Sigmoid colon (tissue), 4 donors: ENCODE data around the gene SPIN1.

Experiments
- POLR2A ChIP-seq, 2 donors: fragments of 450-650 bp; IDR thresholded peaks; one replicate each; pipeline ENCODE4 v1.6.1; 2016; ENCODE audit warnings: antibody characterized with exemption in 2 of 2, mild to moderate bottlenecking in 2 of 2, moderate library complexity in 2 of 2
- POLR2AphosphoS5 ChIP-seq, 4 donors: sonication (generic); formaldehyde crosslinking; IDR thresholded peaks; one replicate each; pipeline ENCODE4 v1.6.1; 2017; ENCODE audit warnings: antibody characterized with exemption in 4 of 4
- TF ChIP-seq, protein P1 (sequence below), 4 experiments: fragments of 450-650 bp in 3 of 4; fragments of 200-600 bp in 1 of 4; IDR thresholded peaks; one replicate each; pipeline ENCODE4 v1.5.1; 2016 to 2019; ENCODE audit warnings: antibody characterized with exemption in 4 of 4, mild to moderate bottlenecking in 3 of 4, moderate library complexity in 2 of 4

DNA sequence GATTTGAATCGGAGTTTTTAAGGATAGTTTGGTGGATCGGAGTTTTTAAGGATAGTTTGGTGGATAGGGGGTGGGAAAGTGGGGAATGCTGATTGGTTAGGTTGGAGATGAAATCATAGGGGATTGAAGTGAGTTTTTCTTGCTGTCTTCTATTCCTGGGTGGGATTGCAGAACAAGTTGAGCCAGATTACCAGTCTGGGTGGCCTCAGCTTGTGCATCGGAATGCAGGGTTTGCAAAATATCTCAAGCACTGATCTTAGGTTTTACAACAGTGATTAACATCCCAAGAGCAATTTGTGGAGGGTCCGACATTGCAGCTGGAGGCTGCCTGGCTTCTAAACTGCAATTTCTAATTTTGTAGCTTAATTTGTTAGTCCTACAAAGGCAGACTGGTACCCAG lies 123.7 kb downstream of the SPIN1 start:
- TF ChIP-seq, protein P1, sequence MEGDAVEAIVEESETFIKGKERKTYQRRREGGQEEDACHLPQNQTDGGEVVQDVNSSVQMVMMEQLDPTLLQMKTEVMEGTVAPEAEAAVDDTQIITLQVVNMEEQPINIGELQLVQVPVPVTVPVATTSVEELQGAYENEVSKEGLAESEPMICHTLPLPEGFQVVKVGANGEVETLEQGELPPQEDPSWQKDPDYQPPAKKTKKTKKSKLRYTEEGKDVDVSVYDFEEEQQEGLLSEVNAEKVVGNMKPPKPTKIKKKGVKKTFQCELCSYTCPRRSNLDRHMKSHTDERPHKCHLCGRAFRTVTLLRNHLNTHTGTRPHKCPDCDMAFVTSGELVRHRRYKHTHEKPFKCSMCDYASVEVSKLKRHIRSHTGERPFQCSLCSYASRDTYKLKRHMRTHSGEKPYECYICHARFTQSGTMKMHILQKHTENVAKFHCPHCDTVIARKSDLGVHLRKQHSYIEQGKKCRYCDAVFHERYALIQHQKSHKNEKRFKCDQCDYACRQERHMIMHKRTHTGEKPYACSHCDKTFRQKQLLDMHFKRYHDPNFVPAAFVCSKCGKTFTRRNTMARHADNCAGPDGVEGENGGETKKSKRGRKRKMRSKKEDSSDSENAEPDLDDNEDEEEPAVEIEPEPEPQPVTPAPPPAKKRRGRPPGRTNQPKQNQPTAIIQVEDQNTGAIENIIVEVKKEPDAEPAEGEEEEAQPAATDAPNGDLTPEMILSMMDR (IDR thresholded peaks at IDR 0.05) = no peak
- TF ChIP-seq POLR2AphosphoS5 (IDR thresholded peaks at IDR 0.05) (no peak), POLR2A (IDR thresholded peaks at IDR 0.05) (no peak)
